Smooth muscle cell (in vitro differentiated cells): Measurements from ENCODE around the gene USP46. TPM values are rescaled to one million over a fixed set of nuclear protein-coding genes. Genes with fewer than 3 reads are reported as not detected.

ENCODE experiments used
- DNase-seq: peaks from one replicate; lab custom pipeline; 2025; ENCODE audit not compliant: unreplicated experiment; lab: John Stamatoyannopoulos, UW
- H2AFZ ChIP-seq: fragments of 200-600 bp; sonication (generic); 2 replicates; pipeline ENCODE4 v1.6.0; 2016; ENCODE audit warnings: antibody characterized with exemption, low read depth, mild to moderate bottlenecking
- H3F3A ChIP-seq: fragments of 200-600 bp; sonication (generic); 2 replicates; pipeline ENCODE4 v1.6.0; 2017; ENCODE audit warnings: antibody characterized with exemption, low read depth
- H3K27ac ChIP-seq: fragments of 200-600 bp; sonication (generic); 2 replicates; pipeline ENCODE4 v1.5.1; 2016; ENCODE audit warnings: low read depth, mild to moderate bottlenecking
- H3K27me3 ChIP-seq: fragments of 200-600 bp; sonication (generic); 2 replicates; pipeline ENCODE4 v1.6.1; 2016; ENCODE audit warnings: low read depth, mild to moderate bottlenecking
- H3K36me3 ChIP-seq: fragments of 200-600 bp; sonication (generic); 2 replicates; pipeline ENCODE4 v1.5.1; 2016; ENCODE audit warnings: low read depth
- H3K4me1 ChIP-seq: fragments of 200-600 bp; sonication (generic); 2 replicates; pipeline ENCODE4 v1.5.1; 2016; ENCODE audit warnings: low read depth
- H3K4me2 ChIP-seq: fragments of 200-600 bp; sonication (generic); 2 replicates; pipeline ENCODE4 v1.6.0; 2016; ENCODE audit warnings: mild to moderate bottlenecking
- H3K4me3 ChIP-seq: fragments of 200-600 bp; sonication (generic); 2 replicates; pipeline ENCODE4 v1.5.1; 2016; ENCODE audit warnings: mild to moderate bottlenecking
- H3K79me2 ChIP-seq: fragments of 200-600 bp; sonication (generic); 2 replicates; pipeline ENCODE4 v1.6.0; 2016; ENCODE audit warnings: low read depth, mild to moderate bottlenecking
- H3K9ac ChIP-seq: fragments of 200-600 bp; sonication (generic); 2 replicates; pipeline ENCODE4 v1.6.0; 2016; ENCODE audit warnings: low read depth
- H3K9me3 ChIP-seq: fragments of 200-600 bp; sonication (generic); replicated peaks from 2 replicates; pipeline ENCODE4 v1.5.1; 2016; ENCODE audit warnings: low read depth
- H4K20me1 ChIP-seq: fragments of 200-600 bp; sonication (generic); 2 replicates; pipeline ENCODE4 v1.6.0; 2016; ENCODE audit warnings: low read depth
- CTCF ChIP-seq: fragments of 200-600 bp; sonication (generic); IDR thresholded peaks from 2 replicates; pipeline ENCODE4 v1.5.1; 2017; ENCODE audit warnings: borderline replicate concordance, mild to moderate bottlenecking, antibody characterized with exemption; ENCODE audit not compliant: insufficient read depth, poor library complexity, severe bottlenecking
- WGBS: methylation state at CpG from one replicate; pipeline ENCODE4 v1.1.7; 2016; ENCODE audit warnings: low lambda C conversion rate; 5-methylcytosine and 5-hydroxymethylcytosine counted together
- polyA plus RNA-seq: library from polyadenylated mRNA; unstranded; fragments of >200 nt; fragmentation: Nextera tagmentation; extraction: Ambion mirVana; gene quantifications from 2 replicates; pipeline ENCODE4 v1.2.1, GENCODE V29; 2016
- total RNA-seq: library from RNA; depleted of rRNA; stranded (reverse); fragments of >200 nt; gene quantifications from 2 replicates; pipeline ENCODE4 v1.2.3, GENCODE V29; 2014

Gene USP46
- total and polyA plus RNA-seq, 2 experiments from 2014 or later: 17.2 to 30.4 TPM

- Histone ChIP-seq H3K4me2 (no peak overlapping the region), H3K79me2 (no peaks in the 10 kb centered on the region), H4K20me1 (no peaks in the 10 kb centered on the region), H3F3A (no peaks in the 10 kb centered on the region), H2AFZ (no peak overlapping the region), H3K36me3 (no peaks in the 10 kb centered on the region), H3K4me3 (no peak overlapping the region), H3K27me3 (no peaks in the 10 kb centered on the region), H3K9ac (no peak overlapping the region), H3K4me1 (no peaks in the 10 kb centered on the region), H3K27ac (no peak overlapping the region), H3K9me3 (no peaks in the 10 kb centered on the region)
- WGBS: 93% methylated on average over 2 of the region's 2 CpGs
- no peak for DNase-seq
- TF ChIP-seq CTCF: no peak
These were observed 35.8 kb upstream of the USP46 start for GRCh38 chr4:52694936-52695335.

GRCh38 chr4:52693492-52693891 lies 34.4 kb upstream of the USP46 start:
- no peaks in the 10 kb centered on the region for H3K79me2 ChIP-seq
- H3K36me3 ChIP-seq: no peaks in the 10 kb centered on the region
- TF ChIP-seq CTCF: no peak
- no peak overlapping the region for H2AFZ ChIP-seq
- H3K27ac ChIP-seq: no peak overlapping the region
- no peak overlapping the region for H3K4me2 ChIP-seq
- no peaks in the 10 kb centered on the region for H3K9me3 ChIP-seq
- H3K4me1 ChIP-seq: no peaks in the 10 kb centered on the region
- H3F3A ChIP-seq: no peaks in the 10 kb centered on the region
- H3K27me3 ChIP-seq: no peaks in the 10 kb centered on the region
- no peak overlapping the region for H3K4me3 ChIP-seq
- H4K20me1 ChIP-seq: no peaks in the 10 kb centered on the region
- DNase-seq: no peak
- H3K9ac ChIP-seq: no peak overlapping the region

GRCh38 chr4:52689096-52689495 lies 30.0 kb upstream of the USP46 start:
- Histone ChIP-seq H4K20me1 (no peaks in the 10 kb centered on the region), H3K9ac (no peak overlapping the region), H3K79me2 (no peaks in the 10 kb centered on the region), H3K9me3 (no peaks in the 10 kb centered on the region), H3K36me3 (no peaks in the 10 kb centered on the region), H3K27ac (no peak overlapping the region), H3K4me3 (no peak overlapping the region), H3K4me2 (no peak overlapping the region), H2AFZ (no peak overlapping the region), H3K27me3 (no peaks in the 10 kb centered on the region), H3F3A (no peaks in the 10 kb centered on the region), H3K4me1 (no peaks in the 10 kb centered on the region)
- DNase-seq: no peak
- no peak for TF ChIP-seq CTCF

- Histone ChIP-seq H3K4me3 (no peak overlapping the region), H4K20me1 (no peaks in the 10 kb centered on the region), H3K9me3 (no peaks in the 10 kb centered on the region), H3K9ac (no peak overlapping the region), H3K27me3 (no peaks in the 10 kb centered on the region), H3F3A (no peaks in the 10 kb centered on the region), H3K27ac (no peak overlapping the region), H3K4me2 (no peak overlapping the region), H3K36me3 (no peaks in the 10 kb centered on the region), H3K79me2 (no peaks in the 10 kb centered on the region), H2AFZ (no peak overlapping the region), H3K4me1 (no peaks in the 10 kb centered on the region)
- DNase-seq: no peak
- 89% methylated on average over 3 of the region's 3 CpGs for WGBS
- no peak for TF ChIP-seq CTCF
These were observed 28.6 kb upstream of the USP46 start for GRCh38 chr4:52687696-52688095.
